Measurements from ENCODE around the gene GCSAML.

The GCSAML gene

DNA sequence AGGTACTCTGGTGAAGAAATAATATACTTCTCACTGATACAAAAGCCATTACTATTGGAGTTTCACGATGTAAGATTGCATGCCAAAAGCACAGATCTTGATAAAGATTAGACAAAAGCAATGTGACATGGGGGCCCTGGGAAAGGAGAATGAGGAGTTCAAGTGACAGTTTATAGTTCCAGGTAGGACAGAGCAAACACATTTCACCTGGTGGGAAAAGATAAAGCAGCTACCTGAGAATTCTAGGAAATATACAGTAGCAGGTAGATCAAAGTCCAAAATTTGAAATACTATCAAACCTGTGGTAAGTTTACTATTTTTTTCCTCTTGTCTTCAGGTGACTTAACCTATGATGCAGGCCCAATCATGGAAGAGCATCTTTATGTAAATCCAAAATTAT is 64.5 kb downstream of the GCSAML start:
- DNase-seq (ENCODE audit: low read depth), result no peak

DNA sequence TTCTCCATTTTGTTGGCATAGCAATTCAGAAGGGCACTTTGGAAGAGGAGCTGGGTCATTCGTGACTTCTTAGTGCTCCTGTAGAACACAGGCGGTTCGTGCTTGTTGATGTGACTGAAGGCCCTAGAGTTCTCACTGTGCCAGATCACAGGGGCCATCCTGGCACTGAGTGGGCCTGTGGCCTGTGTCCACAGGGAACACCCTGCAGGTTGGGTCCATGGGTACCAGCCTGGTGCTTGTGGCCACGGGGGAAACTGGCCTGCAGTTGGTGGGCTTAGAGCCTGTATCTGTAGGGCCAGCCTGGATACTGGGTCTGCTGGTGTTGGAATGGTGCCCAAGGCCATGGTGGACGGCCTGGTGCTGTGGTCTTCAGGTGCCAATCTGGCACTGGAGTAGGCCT is 65.7 kb downstream of the GCSAML start:
- no peak overlapping the region for H3K4me3 ChIP-seq (ENCODE audit: low read length)
- TF ChIP-seq, protein P1, sequence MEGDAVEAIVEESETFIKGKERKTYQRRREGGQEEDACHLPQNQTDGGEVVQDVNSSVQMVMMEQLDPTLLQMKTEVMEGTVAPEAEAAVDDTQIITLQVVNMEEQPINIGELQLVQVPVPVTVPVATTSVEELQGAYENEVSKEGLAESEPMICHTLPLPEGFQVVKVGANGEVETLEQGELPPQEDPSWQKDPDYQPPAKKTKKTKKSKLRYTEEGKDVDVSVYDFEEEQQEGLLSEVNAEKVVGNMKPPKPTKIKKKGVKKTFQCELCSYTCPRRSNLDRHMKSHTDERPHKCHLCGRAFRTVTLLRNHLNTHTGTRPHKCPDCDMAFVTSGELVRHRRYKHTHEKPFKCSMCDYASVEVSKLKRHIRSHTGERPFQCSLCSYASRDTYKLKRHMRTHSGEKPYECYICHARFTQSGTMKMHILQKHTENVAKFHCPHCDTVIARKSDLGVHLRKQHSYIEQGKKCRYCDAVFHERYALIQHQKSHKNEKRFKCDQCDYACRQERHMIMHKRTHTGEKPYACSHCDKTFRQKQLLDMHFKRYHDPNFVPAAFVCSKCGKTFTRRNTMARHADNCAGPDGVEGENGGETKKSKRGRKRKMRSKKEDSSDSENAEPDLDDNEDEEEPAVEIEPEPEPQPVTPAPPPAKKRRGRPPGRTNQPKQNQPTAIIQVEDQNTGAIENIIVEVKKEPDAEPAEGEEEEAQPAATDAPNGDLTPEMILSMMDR (IDR thresholded peaks at IDR 0.05; ENCODE audit: insufficient read depth, low read depth, low read length, missing control alignments), result no peak
- DNase-seq (ENCODE audit: low read depth), result no peak

More for the DNA sequence above, 64.5 kb downstream of the GCSAML start:
- TF ChIP-seq, protein P1 (IDR thresholded peaks at IDR 0.05; ENCODE audit: insufficient read depth, low read depth, low read length, missing control alignments), result no peak
- no peak overlapping the region for H3K4me3 ChIP-seq (ENCODE audit: low read length)

All from epithelial cell of esophagus (primary cell).